Panc1 (cell line): ENCODE measurements around the gene LMAN2. TPM values are rescaled to one million over a fixed set of nuclear protein-coding genes. Genes with fewer than 3 reads are reported as not detected.
A peak's percentile ranks its signal among the peaks of the same experiment; 100 is the strongest.

ENCODE experiments used
- ATAC-seq: fragments of 200-7000 bp; cut with Tn5 transposase; 2 replicates; pipeline ENCODE4 v1.9.1; 2020; ENCODE audit warnings: mild to moderate bottlenecking, moderate library complexity
- BruUV-seq: library from RNA; stranded (reverse); fragments of 400-500 nt; replicated peaks from 2 replicates; lab custom pipeline; 2021; lab: Mats Ljungman, UMichigan
- CTCF ChIA-PET: fragments of 300-600 bp; sonication (Branson Sonifier 250); formaldehyde crosslinking; loops from one replicate; lab custom pipeline; 2022; ENCODE audit warnings: antibody characterized with exemption; lab: Charles Lee
- POLR2A ChIA-PET: fragments of 300-600 bp; sonication (Branson Sonifier 250); formaldehyde crosslinking; loops from one replicate; lab custom pipeline; 2022; ENCODE audit warnings: antibody characterized with exemption; lab: Charles Lee
- DNase-seq: peaks from one replicate; pipeline ENCODE4 v3.0.0-alpha.2; 2010; ENCODE audit warnings: low read depth, low spot score
- H3K27ac ChIP-seq: 2 replicates; pipeline ENCODE4 v1.5.1; 2011; ENCODE audit warnings: mild to moderate bottlenecking, low read length, inconsistent platforms
- H3K27me3 ChIP-seq: fragments of 200-500 bp; sonication (Bioruptor generic); 2 replicates; pipeline ENCODE4 v1.6.0; 2014; ENCODE audit warnings: low read length, inconsistent platforms; ENCODE audit not compliant: control insufficient read depth, insufficient read depth
- H3K36me3 ChIP-seq: fragments of 200-500 bp; sonication (Bioruptor generic); 2 replicates; pipeline ENCODE4 v1.5.1; 2014; ENCODE audit warnings: inconsistent platforms, mild to moderate bottlenecking, low read length, moderate library complexity; ENCODE audit not compliant: control insufficient read depth, insufficient read depth
- H3K4me1 ChIP-seq: 2 replicates; pipeline ENCODE4 v1.5.1; 2011; ENCODE audit warnings: inconsistent platforms, mild to moderate bottlenecking, low read length, moderate library complexity; ENCODE audit not compliant: control insufficient read depth, insufficient read depth
- H3K4me3 ChIP-seq, 2 experiments: 2 replicates each; pipeline ENCODE4 v1.5.1; 2011 to 2012; ENCODE audit warnings: low read depth in 2 of 2, low read length in 2 of 2, mild to moderate bottlenecking in 2 of 2, inconsistent platforms in 1 of 2, moderate library complexity in 1 of 2
- H3K9me3 ChIP-seq: fragments of 200-500 bp; sonication (Bioruptor generic); 2 replicates; pipeline ENCODE4 v1.5.1; 2014; ENCODE audit warnings: low read depth, mild to moderate bottlenecking, inconsistent platforms, low read length, moderate library complexity; ENCODE audit not compliant: control insufficient read depth, insufficient read depth
- POLR2AphosphoS5 ChIP-seq: IDR thresholded peaks from 2 replicates; pipeline ENCODE4 v1.6.1; 2012; ENCODE audit warnings: mild to moderate bottlenecking, low read depth, low read length, moderate library complexity
- SIN3A ChIP-seq: IDR thresholded peaks from 2 replicates; pipeline ENCODE4 v1.6.1; 2012; ENCODE audit warnings: low read depth, mild to moderate bottlenecking, low read length, moderate library complexity, borderline replicate concordance; ENCODE audit not compliant: insufficient read depth
- TCF7L2 ChIP-seq: IDR thresholded peaks from 2 replicates; pipeline ENCODE4 v1.6.1; 2011; ENCODE audit warnings: mild to moderate bottlenecking, low read depth, low read length, inconsistent platforms
- in situ Hi-C: cut with HindIII; loops from 2 replicates; pipeline ENCODE4 v1.10.0; 2016; ENCODE audit warnings: low sequenced_read_pairs, low pct_unique_long_range_greater_than_20kb
- intact Hi-C: fragments of 100-400 bp; cut with micrococcal nuclease; formaldehyde crosslinking; loops from one replicate; pipeline ENCODE4 v1.10.0; 2022; ENCODE audit not compliant: unreplicated experiment
- total RNA-seq: library from RNA; stranded (reverse); gene quantifications from one replicate; pipeline ENCODE4 v1.2.1, GENCODE V29; 2021; ENCODE audit not compliant: unreplicated experiment
- TF ChIP-seq, protein P1 (sequence below), 2 experiments: IDR thresholded peaks; 2 replicates each; pipeline ENCODE4 v1.6.1; 2011 to 2012; ENCODE audit warnings: low read depth in 2 of 2, control low read depth in 1 of 2, low read length in 1 of 2, mild to moderate bottlenecking in 1 of 2, moderate library complexity in 1 of 2; ENCODE audit not compliant: insufficient read depth in 1 of 2
- TF ChIP-seq, protein P2 (sequence below): fragments of 450-650 bp; IDR thresholded peaks from 2 replicates; pipeline ENCODE4 v1.5.1; 2017; ENCODE audit warnings: mild to moderate bottlenecking

LMAN2 gene
- total RNA-seq, 1 experiment from 2014 or later = 140 TPM

DNA sequence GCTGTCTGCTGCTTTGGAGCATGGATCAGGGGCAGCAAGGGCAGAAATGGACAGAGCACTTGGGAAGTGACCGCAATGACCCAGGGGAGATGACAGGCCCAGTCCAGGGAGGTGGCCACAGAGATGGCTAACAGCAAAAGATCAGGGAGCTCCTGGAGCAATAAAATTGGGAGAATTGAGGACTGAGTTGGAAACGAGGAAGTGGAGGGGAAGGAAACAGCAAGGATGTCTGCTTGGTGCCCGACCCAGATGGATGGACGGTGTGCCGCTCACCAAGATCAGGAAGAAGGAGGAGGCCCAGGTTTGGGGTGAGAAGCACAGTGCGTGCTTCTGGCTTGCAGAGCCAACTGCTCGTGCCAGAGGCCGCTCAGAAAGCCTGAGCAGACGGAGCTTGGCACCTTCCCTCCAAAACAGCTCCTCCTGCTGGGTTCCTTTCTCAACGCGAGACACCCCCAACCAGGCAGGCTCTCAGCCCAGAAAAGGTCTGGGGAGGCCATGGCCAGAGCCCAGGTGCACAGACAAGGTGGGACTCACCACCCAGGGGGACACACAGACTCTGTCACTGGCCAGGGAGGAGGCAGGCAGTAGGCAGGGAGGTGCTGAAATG, 31.1 kb upstream of the LMAN2 start:
- BruUV-seq = no TSS peak
- ChIA-PET POLR2A (interaction anchor here (1.0 kb wide), 1 partner anchor 47 kb away, joined by 3 read pairs; no protein-coding TSS in a partner anchor), CTCF (interaction anchor here (0.8 to 1.9 kb wide), 6 partner anchors 10 to 73 kb away, joined by 3 to 8 read pairs (median 5); no protein-coding TSS in a partner anchor)
- peak; percentile 60 for ATAC-seq
- in situ Hi-C loops (no loop called here), intact Hi-C loops (no loop called here)
- TF ChIP-seq, protein P1, sequence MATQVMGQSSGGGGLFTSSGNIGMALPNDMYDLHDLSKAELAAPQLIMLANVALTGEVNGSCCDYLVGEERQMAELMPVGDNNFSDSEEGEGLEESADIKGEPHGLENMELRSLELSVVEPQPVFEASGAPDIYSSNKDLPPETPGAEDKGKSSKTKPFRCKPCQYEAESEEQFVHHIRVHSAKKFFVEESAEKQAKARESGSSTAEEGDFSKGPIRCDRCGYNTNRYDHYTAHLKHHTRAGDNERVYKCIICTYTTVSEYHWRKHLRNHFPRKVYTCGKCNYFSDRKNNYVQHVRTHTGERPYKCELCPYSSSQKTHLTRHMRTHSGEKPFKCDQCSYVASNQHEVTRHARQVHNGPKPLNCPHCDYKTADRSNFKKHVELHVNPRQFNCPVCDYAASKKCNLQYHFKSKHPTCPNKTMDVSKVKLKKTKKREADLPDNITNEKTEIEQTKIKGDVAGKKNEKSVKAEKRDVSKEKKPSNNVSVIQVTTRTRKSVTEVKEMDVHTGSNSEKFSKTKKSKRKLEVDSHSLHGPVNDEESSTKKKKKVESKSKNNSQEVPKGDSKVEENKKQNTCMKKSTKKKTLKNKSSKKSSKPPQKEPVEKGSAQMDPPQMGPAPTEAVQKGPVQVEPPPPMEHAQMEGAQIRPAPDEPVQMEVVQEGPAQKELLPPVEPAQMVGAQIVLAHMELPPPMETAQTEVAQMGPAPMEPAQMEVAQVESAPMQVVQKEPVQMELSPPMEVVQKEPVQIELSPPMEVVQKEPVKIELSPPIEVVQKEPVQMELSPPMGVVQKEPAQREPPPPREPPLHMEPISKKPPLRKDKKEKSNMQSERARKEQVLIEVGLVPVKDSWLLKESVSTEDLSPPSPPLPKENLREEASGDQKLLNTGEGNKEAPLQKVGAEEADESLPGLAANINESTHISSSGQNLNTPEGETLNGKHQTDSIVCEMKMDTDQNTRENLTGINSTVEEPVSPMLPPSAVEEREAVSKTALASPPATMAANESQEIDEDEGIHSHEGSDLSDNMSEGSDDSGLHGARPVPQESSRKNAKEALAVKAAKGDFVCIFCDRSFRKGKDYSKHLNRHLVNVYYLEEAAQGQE (IDR thresholded peaks at IDR 0.05; ENCODE audit: insufficient read depth in 1 of 2, low read depth in 2 of 2, low read length in 1 of 2) = no peak
- TF ChIP-seq, protein P2, sequence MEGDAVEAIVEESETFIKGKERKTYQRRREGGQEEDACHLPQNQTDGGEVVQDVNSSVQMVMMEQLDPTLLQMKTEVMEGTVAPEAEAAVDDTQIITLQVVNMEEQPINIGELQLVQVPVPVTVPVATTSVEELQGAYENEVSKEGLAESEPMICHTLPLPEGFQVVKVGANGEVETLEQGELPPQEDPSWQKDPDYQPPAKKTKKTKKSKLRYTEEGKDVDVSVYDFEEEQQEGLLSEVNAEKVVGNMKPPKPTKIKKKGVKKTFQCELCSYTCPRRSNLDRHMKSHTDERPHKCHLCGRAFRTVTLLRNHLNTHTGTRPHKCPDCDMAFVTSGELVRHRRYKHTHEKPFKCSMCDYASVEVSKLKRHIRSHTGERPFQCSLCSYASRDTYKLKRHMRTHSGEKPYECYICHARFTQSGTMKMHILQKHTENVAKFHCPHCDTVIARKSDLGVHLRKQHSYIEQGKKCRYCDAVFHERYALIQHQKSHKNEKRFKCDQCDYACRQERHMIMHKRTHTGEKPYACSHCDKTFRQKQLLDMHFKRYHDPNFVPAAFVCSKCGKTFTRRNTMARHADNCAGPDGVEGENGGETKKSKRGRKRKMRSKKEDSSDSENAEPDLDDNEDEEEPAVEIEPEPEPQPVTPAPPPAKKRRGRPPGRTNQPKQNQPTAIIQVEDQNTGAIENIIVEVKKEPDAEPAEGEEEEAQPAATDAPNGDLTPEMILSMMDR = no peak; the same call in 1 of the 2 replicates
- TF ChIP-seq TCF7L2 (no peak), SIN3A (no peak), POLR2AphosphoS5 (no peak)
- no peak for DNase-seq
- H3K27ac ChIP-seq = no peak overlapping the region
- H3K4me1 ChIP-seq = peaks cover 4% of the 10 kb centered on the region; the same call in 1 of the 2 replicates
- no peaks in the 10 kb centered on the region for H3K27me3 ChIP-seq
- H3K9me3 ChIP-seq = no peaks in the 10 kb centered on the region
- H3K36me3 ChIP-seq = no peaks in the 10 kb centered on the region
- no peak overlapping the region for H3K4me3 ChIP-seq

DNA sequence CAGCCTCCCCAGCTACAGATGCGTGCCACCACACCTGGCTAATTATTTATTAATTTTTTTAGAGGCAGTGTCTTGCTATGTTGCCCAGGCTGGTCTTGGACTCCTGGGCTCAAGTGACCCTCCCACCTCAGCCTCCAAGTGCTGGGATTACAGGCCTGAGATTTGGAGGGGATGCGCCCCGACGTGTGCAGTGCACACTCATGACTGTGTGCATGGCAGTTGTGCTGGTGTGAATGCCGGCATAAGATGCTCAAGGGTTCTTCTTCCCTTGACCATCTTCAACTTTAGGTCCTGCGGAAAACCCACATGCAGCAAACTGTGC, 29.3 kb upstream of the LMAN2 start:
- H3K4me1 ChIP-seq = peaks cover 4% of the 10 kb centered on the region; the same call in 1 of the 2 replicates
- intact Hi-C loops = no loop called here
- H3K4me3 ChIP-seq = no peak overlapping the region
- H3K9me3 ChIP-seq = no peaks in the 10 kb centered on the region
- no peaks in the 10 kb centered on the region for H3K36me3 ChIP-seq
- ChIA-PET POLR2A (no interaction called here), CTCF (no interaction called here)
- no TSS peak for BruUV-seq
- in situ Hi-C loops = no loop called here
- no peak overlapping the region for H3K27ac ChIP-seq
- TF ChIP-seq SIN3A = no peak
- TF ChIP-seq POLR2AphosphoS5 = no peak
- TF ChIP-seq, protein P2 = no peak
- no peaks in the 10 kb centered on the region for H3K27me3 ChIP-seq
- no peak for DNase-seq
- ATAC-seq = no peak
